H9 (cell line): ENCODE results near the gene ART4. TPM values are rescaled to one million over a fixed set of nuclear protein-coding genes. Genes with fewer than 3 reads are reported as not detected.

Source experiments
- DNase-seq: peaks from one replicate; pipeline ENCODE4 v3.0.0-alpha.2; 2017
- H2AFZ ChIP-seq: one replicate; pipeline ENCODE4 v1.6.1; 2013; ENCODE audit warnings: mild to moderate bottlenecking, low read length, control low read depth, moderate library complexity
- H2AK5ac ChIP-seq: 2 replicates; pipeline ENCODE4 v1.6.1; 2013; ENCODE audit warnings: low read length, control low read depth, mixed read lengths; ENCODE audit not compliant: insufficient read length
- H2BK120ac ChIP-seq: one replicate; pipeline ENCODE4 v1.6.1; 2013; ENCODE audit warnings: low read depth, mild to moderate bottlenecking, low read length, control low read depth, inconsistent platforms; ENCODE audit not compliant: poor library complexity, severe bottlenecking
- H2BK12ac ChIP-seq: 2 replicates; pipeline ENCODE4 v1.6.1; 2013; ENCODE audit warnings: low read length, control low read depth, mixed read lengths, low read depth; ENCODE audit not compliant: insufficient read length
- H2BK15ac ChIP-seq: 2 replicates; pipeline ENCODE4 v1.6.1; 2013; ENCODE audit warnings: low read depth, low read length, control low read depth
- H2BK20ac ChIP-seq: one replicate; pipeline ENCODE4 v1.6.1; 2013; ENCODE audit warnings: low read depth, mild to moderate bottlenecking, low read length, control low read depth, inconsistent platforms; ENCODE audit not compliant: poor library complexity, severe bottlenecking
- H2BK5ac ChIP-seq: 2 replicates; pipeline ENCODE4 v1.6.1; 2013; ENCODE audit warnings: low read length, control low read depth, mixed read lengths; ENCODE audit not compliant: insufficient read length
- H3K14ac ChIP-seq: 2 replicates; pipeline ENCODE4 v1.6.1; 2013; ENCODE audit warnings: low read length, control low read depth; ENCODE audit not compliant: insufficient read depth
- H3K18ac ChIP-seq: 2 replicates; pipeline ENCODE4 v1.6.1; 2013; ENCODE audit warnings: low read depth, mild to moderate bottlenecking, mixed read lengths, low read length, control low read depth; ENCODE audit not compliant: insufficient read length
- H3K23ac ChIP-seq: 2 replicates; pipeline ENCODE4 v1.6.1; 2013; ENCODE audit warnings: low read length, control low read depth, mixed read lengths, low read depth; ENCODE audit not compliant: insufficient read length
- H3K23me2 ChIP-seq: 2 replicates; pipeline ENCODE4 v1.6.1; 2013; ENCODE audit warnings: low read depth, mild to moderate bottlenecking, mixed read lengths, low read length, control low read depth; ENCODE audit not compliant: insufficient read length, poor library complexity, severe bottlenecking
- H3K27ac ChIP-seq: 2 replicates; pipeline ENCODE4 v1.5.1; 2013; ENCODE audit warnings: low read length, control low read depth, mixed read lengths, low read depth; ENCODE audit not compliant: insufficient read length
- H3K27me3 ChIP-seq: 2 replicates; pipeline ENCODE4 v1.6.1; 2013; ENCODE audit warnings: low read length, control low read depth, inconsistent platforms; ENCODE audit not compliant: insufficient read depth
- H3K4ac ChIP-seq: 2 replicates; pipeline ENCODE4 v1.6.1; 2013; ENCODE audit warnings: low read depth, mild to moderate bottlenecking, control low read depth, inconsistent platforms, low read length, moderate library complexity
- H3K4me1 ChIP-seq: 2 replicates; pipeline ENCODE4 v1.6.1; 2013; ENCODE audit warnings: low read length, control low read depth, inconsistent platforms; ENCODE audit not compliant: insufficient read depth
- H3K4me2 ChIP-seq: 2 replicates; pipeline ENCODE4 v1.6.1; 2013; ENCODE audit warnings: low read length, control low read depth, mixed read lengths; ENCODE audit not compliant: insufficient read length, insufficient read depth
- H3K56ac ChIP-seq: 2 replicates; pipeline ENCODE4 v1.6.1; 2013; ENCODE audit warnings: low read depth, mild to moderate bottlenecking, mixed read lengths, low read length, control low read depth; ENCODE audit not compliant: insufficient read length
- H3K79me1 ChIP-seq: 2 replicates; pipeline ENCODE4 v1.6.1; 2013; ENCODE audit warnings: low read depth, mild to moderate bottlenecking, moderate library complexity, low read length, control low read depth, inconsistent platforms; ENCODE audit not compliant: insufficient read depth, poor library complexity, severe bottlenecking
- H3K79me2 ChIP-seq: 2 replicates; pipeline ENCODE4 v1.6.1; 2013; ENCODE audit warnings: low read length, control low read depth, inconsistent platforms; ENCODE audit not compliant: insufficient read depth
- H3K9ac ChIP-seq: 2 replicates; pipeline ENCODE4 v1.6.1; 2013; ENCODE audit warnings: low read length, control low read depth, mixed read lengths; ENCODE audit not compliant: insufficient read length; ENCODE audit errors: extremely low read depth
- H3K9me3 ChIP-seq: one replicate; pipeline ENCODE4 v1.6.1; 2013; ENCODE audit warnings: low read depth, low read length, inconsistent platforms; ENCODE audit not compliant: control insufficient read depth
- H3T11ph ChIP-seq: one replicate; pipeline ENCODE4 v1.6.1; 2013; ENCODE audit warnings: mild to moderate bottlenecking, low read length, control low read depth, inconsistent platforms
- H4K20me1 ChIP-seq: one replicate; pipeline ENCODE4 v1.6.1; 2013; ENCODE audit not compliant: control insufficient read depth, insufficient read length, insufficient read depth
- H4K5ac ChIP-seq: 2 replicates; pipeline ENCODE4 v1.6.1; 2013; ENCODE audit warnings: low read depth, mild to moderate bottlenecking, mixed read lengths, low read length, control low read depth; ENCODE audit not compliant: insufficient read length
- H4K8ac ChIP-seq: replicated peaks from 2 replicates; pipeline ENCODE4 v1.6.1; 2013; ENCODE audit warnings: low read length, control low read depth, mixed read lengths, low read depth; ENCODE audit not compliant: insufficient read length
- H4K91ac ChIP-seq: 2 replicates; pipeline ENCODE4 v1.6.1; 2013; ENCODE audit warnings: low read depth, mild to moderate bottlenecking, moderate library complexity, mixed read lengths, low read length, control low read depth; ENCODE audit not compliant: insufficient read length
- H3K27ac Mint-ChIP-seq, 3 experiments: 2 replicates in 2 of 3; 3 replicates in 1 of 3; pipeline ENCODE4 v1.8.0; 2020 to 2021; ENCODE audit warnings: mixed read lengths in 3 of 3, mild to moderate bottlenecking in 1 of 3, moderate library complexity in 1 of 3
- H3K27me3 Mint-ChIP-seq: 2 replicates; pipeline ENCODE4 v1.8.0; 2021; ENCODE audit warnings: low read depth, mild to moderate bottlenecking, moderate library complexity, mixed read lengths
- H3K36me3 Mint-ChIP-seq, 3 experiments: 2 replicates in 2 of 3; 3 replicates in 1 of 3; pipeline ENCODE4 v1.8.0; 2020 to 2021; ENCODE audit warnings: low read depth in 3 of 3, mixed read lengths in 3 of 3; ENCODE audit not compliant: insufficient read depth in 1 of 3
- H3K4me1 Mint-ChIP-seq, 2 experiments: 2 replicates each; pipeline ENCODE4 v1.8.0; 2020; ENCODE audit warnings: mixed read lengths in 2 of 2
- H3K4me3 Mint-ChIP-seq, 2 experiments: 2 replicates in 1 of 2; 3 replicates in 1 of 2; pipeline ENCODE4 v1.8.0; 2020 to 2021; ENCODE audit warnings: mild to moderate bottlenecking in 2 of 2, mixed read lengths in 2 of 2, moderate library complexity in 1 of 2
- H3K9me3 Mint-ChIP-seq, 2 experiments: 2 replicates in 1 of 2; 3 replicates in 1 of 2; pipeline ENCODE4 v1.8.0; 2020; ENCODE audit warnings: mild to moderate bottlenecking in 2 of 2, mixed read lengths in 2 of 2, moderate library complexity in 1 of 2
- WGBS: extraction: QIAGEN DNeasy Blood & Tissue Kit; methylation state at CpG from one replicate; pipeline ENCODE4 v1.1.7; 2013; ENCODE audit warnings: missing lambda C conversion rate, low lambda C conversion rate, mixed read lengths; ENCODE audit not compliant: insufficient read length; ENCODE audit errors: extremely low coverage; 5-methylcytosine and 5-hydroxymethylcytosine counted together
- total RNA-seq: library from RNA; stranded (reverse); gene quantifications from 2 replicates; pipeline ENCODE4 v1.2.1, GENCODE V29; 2021
- TF ChIP-seq, protein P1 (sequence below): fragments of 200-600 bp; sonication (generic); conservative IDR thresholded peaks from 3 replicates; pipeline ENCODE4 v1.8.0; 2021; ENCODE audit warnings: antibody characterized with exemption, mild to moderate bottlenecking

The ART4 gene
- total RNA-seq, 1 experiment from 2014 or later, result not detected

DNA sequence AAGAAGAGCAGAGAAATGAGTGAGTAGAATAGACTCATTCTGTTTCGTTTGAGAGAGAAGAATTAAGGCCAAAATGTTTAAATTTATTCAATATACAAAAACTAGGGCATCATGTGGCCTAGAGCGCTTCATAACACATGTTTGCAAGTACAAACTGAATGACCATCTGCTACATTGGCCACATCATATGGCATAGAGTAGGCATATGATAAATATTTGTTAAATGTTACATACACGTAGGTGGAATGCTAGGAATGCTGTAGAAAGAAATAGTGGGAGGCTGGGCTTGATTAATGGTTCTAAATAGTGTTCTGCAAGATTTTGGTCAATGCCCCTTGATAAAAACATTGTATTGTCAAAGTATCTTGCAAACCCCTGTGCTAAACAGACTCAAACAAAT, 31.6 kb upstream of the ART4 start:
- Histone ChIP-seq H4K20me1 (no peaks in the 10 kb centered on the region), H3K23me2 (no peaks in the 10 kb centered on the region), H3K9ac (no peak overlapping the region), H3K4me1 (no peaks in the 10 kb centered on the region), H3K23ac (no peak overlapping the region), H4K8ac (no peak overlapping the region), H2BK120ac (no peak overlapping the region), H2AFZ (no peak overlapping the region), H3K27ac (no peak overlapping the region), H3K4me2 (no peak overlapping the region), H3K79me1 (no peaks in the 10 kb centered on the region), H3K18ac (no peak overlapping the region), H3K4ac (no peak overlapping the region), H2BK5ac (no peak overlapping the region), H4K5ac (no peak overlapping the region), H3K9me3 (no peaks in the 10 kb centered on the region), H2BK12ac (no peak overlapping the region), H3T11ph (no peak overlapping the region), H3K56ac (no peak overlapping the region), H2BK15ac (no peak overlapping the region), H2AK5ac (no peak overlapping the region), H3K79me2 (no peaks in the 10 kb centered on the region), H4K91ac (no peak overlapping the region), H3K14ac (no peak overlapping the region), H2BK20ac (no peak overlapping the region), H3K27me3 (no peaks in the 10 kb centered on the region)
- no peaks in the 10 kb centered on the region for H3K9me3 Mint-ChIP-seq
- no CpG with 5 or more reads among the region's 3 CpGs for WGBS
- H3K4me1 Mint-ChIP-seq, result no peaks in the 10 kb centered on the region
- H3K27ac Mint-ChIP-seq, result no peak overlapping the region
- TF ChIP-seq, protein P1, sequence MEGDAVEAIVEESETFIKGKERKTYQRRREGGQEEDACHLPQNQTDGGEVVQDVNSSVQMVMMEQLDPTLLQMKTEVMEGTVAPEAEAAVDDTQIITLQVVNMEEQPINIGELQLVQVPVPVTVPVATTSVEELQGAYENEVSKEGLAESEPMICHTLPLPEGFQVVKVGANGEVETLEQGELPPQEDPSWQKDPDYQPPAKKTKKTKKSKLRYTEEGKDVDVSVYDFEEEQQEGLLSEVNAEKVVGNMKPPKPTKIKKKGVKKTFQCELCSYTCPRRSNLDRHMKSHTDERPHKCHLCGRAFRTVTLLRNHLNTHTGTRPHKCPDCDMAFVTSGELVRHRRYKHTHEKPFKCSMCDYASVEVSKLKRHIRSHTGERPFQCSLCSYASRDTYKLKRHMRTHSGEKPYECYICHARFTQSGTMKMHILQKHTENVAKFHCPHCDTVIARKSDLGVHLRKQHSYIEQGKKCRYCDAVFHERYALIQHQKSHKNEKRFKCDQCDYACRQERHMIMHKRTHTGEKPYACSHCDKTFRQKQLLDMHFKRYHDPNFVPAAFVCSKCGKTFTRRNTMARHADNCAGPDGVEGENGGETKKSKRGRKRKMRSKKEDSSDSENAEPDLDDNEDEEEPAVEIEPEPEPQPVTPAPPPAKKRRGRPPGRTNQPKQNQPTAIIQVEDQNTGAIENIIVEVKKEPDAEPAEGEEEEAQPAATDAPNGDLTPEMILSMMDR, result no peak
- no peaks in the 10 kb centered on the region; the same call in 1 of the 2 replicates for H3K27me3 Mint-ChIP-seq
- no peaks in the 10 kb centered on the region for H3K36me3 Mint-ChIP-seq
- no peak overlapping the region for H3K4me3 Mint-ChIP-seq
- no peak for DNase-seq
